ENCODE data around the gene CYP2W1. TPM values are rescaled to one million over a fixed set of nuclear protein-coding genes. Genes with fewer than 3 reads are reported as not detected.
A peak's percentile ranks its signal among the peaks of the same experiment; 100 is the strongest.

The CYP2W1 gene
- polyA plus RNA-seq, 2 of the 4 experiments (the other 2 are of a cell fraction), result not detected

DNA sequence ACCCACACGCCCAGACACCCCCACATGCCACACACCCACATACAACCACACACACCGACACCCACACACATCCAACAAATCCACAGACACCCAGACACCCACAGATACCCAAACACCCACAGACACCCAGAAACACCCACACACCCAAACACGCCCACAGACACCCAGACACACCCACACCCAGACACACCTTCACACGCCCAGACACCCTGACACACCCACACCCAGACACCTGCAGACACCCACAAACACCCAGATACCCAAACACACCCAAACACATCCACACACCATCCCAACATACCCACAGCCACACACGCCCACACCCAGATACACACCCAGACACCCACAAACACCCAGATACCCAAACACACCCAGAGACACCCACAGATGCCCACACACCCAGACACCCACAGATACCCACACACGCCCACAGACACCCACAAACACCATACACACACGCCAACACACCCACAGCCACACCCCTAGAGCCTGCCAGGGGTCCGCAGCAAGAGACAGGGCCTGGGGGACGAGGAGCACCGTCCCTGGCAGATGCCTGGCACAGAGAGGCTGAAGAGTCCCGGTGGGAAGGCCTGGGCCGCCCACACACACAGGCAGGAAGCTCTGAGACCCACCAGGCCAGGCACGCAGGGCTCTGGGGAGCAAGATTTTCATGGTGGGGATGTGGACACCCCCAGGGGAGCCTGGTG lies 28.5 kb downstream of the CYP2W1 start (continued):
- TF ChIP-seq, protein P1, sequence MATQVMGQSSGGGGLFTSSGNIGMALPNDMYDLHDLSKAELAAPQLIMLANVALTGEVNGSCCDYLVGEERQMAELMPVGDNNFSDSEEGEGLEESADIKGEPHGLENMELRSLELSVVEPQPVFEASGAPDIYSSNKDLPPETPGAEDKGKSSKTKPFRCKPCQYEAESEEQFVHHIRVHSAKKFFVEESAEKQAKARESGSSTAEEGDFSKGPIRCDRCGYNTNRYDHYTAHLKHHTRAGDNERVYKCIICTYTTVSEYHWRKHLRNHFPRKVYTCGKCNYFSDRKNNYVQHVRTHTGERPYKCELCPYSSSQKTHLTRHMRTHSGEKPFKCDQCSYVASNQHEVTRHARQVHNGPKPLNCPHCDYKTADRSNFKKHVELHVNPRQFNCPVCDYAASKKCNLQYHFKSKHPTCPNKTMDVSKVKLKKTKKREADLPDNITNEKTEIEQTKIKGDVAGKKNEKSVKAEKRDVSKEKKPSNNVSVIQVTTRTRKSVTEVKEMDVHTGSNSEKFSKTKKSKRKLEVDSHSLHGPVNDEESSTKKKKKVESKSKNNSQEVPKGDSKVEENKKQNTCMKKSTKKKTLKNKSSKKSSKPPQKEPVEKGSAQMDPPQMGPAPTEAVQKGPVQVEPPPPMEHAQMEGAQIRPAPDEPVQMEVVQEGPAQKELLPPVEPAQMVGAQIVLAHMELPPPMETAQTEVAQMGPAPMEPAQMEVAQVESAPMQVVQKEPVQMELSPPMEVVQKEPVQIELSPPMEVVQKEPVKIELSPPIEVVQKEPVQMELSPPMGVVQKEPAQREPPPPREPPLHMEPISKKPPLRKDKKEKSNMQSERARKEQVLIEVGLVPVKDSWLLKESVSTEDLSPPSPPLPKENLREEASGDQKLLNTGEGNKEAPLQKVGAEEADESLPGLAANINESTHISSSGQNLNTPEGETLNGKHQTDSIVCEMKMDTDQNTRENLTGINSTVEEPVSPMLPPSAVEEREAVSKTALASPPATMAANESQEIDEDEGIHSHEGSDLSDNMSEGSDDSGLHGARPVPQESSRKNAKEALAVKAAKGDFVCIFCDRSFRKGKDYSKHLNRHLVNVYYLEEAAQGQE (IDR thresholded peaks at IDR 0.05), result no peak
- TF ChIP-seq HOXB13 (CRISPR knock-in tag; IDR thresholded peaks at IDR 0.05; ENCODE audit: low read depth), result no peak
- no peak for TF ChIP-seq KDM1A (IDR thresholded peaks at IDR 0.05; ENCODE audit: low read depth)
- TF ChIP-seq, protein P2, sequence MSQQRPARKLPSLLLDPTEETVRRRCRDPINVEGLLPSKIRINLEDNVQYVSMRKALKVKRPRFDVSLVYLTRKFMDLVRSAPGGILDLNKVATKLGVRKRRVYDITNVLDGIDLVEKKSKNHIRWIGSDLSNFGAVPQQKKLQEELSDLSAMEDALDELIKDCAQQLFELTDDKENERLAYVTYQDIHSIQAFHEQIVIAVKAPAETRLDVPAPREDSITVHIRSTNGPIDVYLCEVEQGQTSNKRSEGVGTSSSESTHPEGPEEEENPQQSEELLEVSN (IDR thresholded peaks at IDR 0.05; ENCODE audit: borderline replicate concordance, low read depth), result no peak
- no peak for TF ChIP-seq MYC (IDR thresholded peaks at IDR 0.05; ENCODE audit: borderline replicate concordance, low read length)
- no peak for TF ChIP-seq FOXS1 (CRISPR knock-in tag; IDR thresholded peaks at IDR 0.05)
- no peak for TF ChIP-seq ZC3H11A (IDR thresholded peaks at IDR 0.05)
- TF ChIP-seq GATA3 (IDR thresholded peaks at IDR 0.05; ENCODE audit: borderline replicate concordance), result no peak
- TF ChIP-seq ZNF302 (CRISPR knock-in tag; IDR thresholded peaks at IDR 0.05), result no peak
- no peak for TF ChIP-seq TP53 (CRISPR knock-in tag; IDR thresholded peaks at IDR 0.05)

DNA sequence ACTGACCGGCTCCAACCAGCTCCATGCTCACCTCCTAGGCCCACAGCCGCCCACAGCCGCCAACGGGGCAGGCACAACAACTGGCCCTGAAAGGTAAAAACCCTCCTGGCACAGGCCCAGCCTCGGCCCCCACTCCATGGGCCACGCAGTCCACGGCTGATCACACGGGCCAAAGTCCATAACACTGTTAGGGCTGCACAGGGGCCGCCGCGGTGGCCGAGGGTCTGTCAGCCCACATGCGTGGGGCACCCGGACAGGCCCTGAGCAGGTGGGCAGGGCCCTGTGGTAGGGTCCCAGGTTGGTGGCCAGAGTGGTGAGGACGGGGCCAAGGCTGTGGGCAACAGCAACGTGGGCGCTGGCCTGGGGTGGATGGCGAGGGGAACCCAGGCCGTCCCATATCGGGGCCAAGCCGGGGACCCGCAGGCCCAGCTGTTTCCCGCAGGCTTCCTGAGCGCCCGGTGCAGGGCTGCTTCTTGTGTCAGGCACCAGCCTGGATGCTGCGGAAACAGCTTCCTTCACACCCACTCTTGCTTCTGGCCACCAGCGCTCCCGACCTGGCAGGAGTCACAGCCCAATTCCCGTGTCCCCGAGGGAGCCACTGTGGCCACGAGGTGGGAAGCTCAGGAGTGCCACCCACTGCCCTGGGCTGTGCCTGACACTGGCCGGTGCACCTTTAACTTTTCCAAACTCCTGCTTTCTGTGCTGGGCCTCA lies 29.2 kb downstream of the CYP2W1 start:
- TF ChIP-seq, protein P3, sequence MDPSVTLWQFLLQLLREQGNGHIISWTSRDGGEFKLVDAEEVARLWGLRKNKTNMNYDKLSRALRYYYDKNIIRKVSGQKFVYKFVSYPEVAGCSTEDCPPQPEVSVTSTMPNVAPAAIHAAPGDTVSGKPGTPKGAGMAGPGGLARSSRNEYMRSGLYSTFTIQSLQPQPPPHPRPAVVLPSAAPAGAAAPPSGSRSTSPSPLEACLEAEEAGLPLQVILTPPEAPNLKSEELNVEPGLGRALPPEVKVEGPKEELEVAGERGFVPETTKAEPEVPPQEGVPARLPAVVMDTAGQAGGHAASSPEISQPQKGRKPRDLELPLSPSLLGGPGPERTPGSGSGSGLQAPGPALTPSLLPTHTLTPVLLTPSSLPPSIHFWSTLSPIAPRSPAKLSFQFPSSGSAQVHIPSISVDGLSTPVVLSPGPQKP (IDR thresholded peaks at IDR 0.05; ENCODE audit: low read depth, low read length), result no peak
- TF ChIP-seq, protein P4, sequence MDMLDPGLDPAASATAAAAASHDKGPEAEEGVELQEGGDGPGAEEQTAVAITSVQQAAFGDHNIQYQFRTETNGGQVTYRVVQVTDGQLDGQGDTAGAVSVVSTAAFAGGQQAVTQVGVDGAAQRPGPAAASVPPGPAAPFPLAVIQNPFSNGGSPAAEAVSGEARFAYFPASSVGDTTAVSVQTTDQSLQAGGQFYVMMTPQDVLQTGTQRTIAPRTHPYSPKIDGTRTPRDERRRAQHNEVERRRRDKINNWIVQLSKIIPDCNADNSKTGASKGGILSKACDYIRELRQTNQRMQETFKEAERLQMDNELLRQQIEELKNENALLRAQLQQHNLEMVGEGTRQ (IDR thresholded peaks at IDR 0.05), result no peak
- TF ChIP-seq POLR2A (IDR thresholded peaks at IDR 0.05; ENCODE audit: low read length) (no peak), ZFP36 (IDR thresholded peaks at IDR 0.05; ENCODE audit: borderline replicate concordance, partially characterized antibody) (no peak), NR3C1 (IDR thresholded peaks at IDR 0.05) (no peak), ESRRA (IDR thresholded peaks at IDR 0.05; ENCODE audit: borderline replicate concordance, low read length) (no peak), JUNB (IDR thresholded peaks at IDR 0.05) (no peak), EP300 (IDR thresholded peaks at IDR 0.05) (no peak), ZSCAN20 (CRISPR knock-in tag; IDR thresholded peaks at IDR 0.05) (no peak), CBX2 (IDR thresholded peaks at IDR 0.05; ENCODE audit: borderline replicate concordance, low read depth) (no peak), HOXA7 (CRISPR knock-in tag; IDR thresholded peaks at IDR 0.05) (no peak), MAZ (IDR thresholded peaks at IDR 0.05; ENCODE audit: borderline replicate concordance, low read depth, low read length) (no peak), EHMT2 (IDR thresholded peaks at IDR 0.05; ENCODE audit: low read depth) (no peak), PHF8 (IDR thresholded peaks at IDR 0.05; ENCODE audit: borderline replicate concordance, low read depth) (no peak), EHF (CRISPR knock-in tag; IDR thresholded peaks at IDR 0.05) (no peak), RARB (CRISPR knock-in tag; IDR thresholded peaks at IDR 0.05) (no peak)
- TF ChIP-seq, protein P5, sequence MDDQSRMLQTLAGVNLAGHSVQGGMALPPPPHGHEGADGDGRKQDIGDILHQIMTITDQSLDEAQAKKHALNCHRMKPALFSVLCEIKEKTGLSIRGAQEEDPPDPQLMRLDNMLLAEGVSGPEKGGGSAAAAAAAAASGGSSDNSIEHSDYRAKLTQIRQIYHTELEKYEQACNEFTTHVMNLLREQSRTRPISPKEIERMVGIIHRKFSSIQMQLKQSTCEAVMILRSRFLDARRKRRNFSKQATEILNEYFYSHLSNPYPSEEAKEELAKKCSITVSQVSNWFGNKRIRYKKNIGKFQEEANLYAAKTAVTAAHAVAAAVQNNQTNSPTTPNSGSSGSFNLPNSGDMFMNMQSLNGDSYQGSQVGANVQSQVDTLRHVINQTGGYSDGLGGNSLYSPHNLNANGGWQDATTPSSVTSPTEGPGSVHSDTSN (IDR thresholded peaks at IDR 0.05), result no peak
- TF ChIP-seq, protein P6, sequence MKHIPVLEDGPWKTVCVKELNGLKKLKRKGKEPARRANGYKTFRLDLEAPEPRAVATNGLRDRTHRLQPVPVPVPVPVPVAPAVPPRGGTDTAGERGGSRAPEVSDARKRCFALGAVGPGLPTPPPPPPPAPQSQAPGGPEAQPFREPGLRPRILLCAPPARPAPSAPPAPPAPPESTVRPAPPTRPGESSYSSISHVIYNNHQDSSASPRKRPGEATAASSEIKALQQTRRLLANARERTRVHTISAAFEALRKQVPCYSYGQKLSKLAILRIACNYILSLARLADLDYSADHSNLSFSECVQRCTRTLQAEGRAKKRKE (CRISPR knock-in tag; IDR thresholded peaks at IDR 0.05; ENCODE audit: low read depth), result no peak
- WGBS (ENCODE audit: missing lambda C conversion rate), result 92% methylated on average over 25 of the region's 32 CpGs
- ATAC-seq, result peak in 1 of 2 experiments; percentile 10; a peak in 2 of 6 replicates
- Histone ChIP-seq H3K4me1 (no peaks in the 10 kb centered on the region), H3K4me3 (no peak overlapping the region), H3K9me3 (no peaks in the 10 kb centered on the region), H3K4me2 (no peak overlapping the region), H3K27ac (no peak overlapping the region)
- ChIA-PET CTCF (interaction anchor here (0.8 to 3.5 kb wide), 4 partner anchors 19 to 74 kb away, joined by 3 to 27 read pairs (median 4); no protein-coding TSS in a partner anchor), POLR2A (no interaction called here)
- no peak for DNase-seq (ENCODE audit: low read depth in 1 of 2, low spot score in 1 of 2)
- no peak for FAIRE-seq
